ENCODE data around the gene CYP19A1. TPM values are rescaled to one million over a fixed set of nuclear protein-coding genes. Genes with fewer than 3 reads are reported as not detected.

The CYP19A1 gene
- total and polyA plus RNA-seq, 9 of the 15 experiments (the other 6 are each of a cell fraction or from before 2014, with no cell fraction given), result 0.16 to 0.63 (median 0.47) TPM; not detected in 3

- FAIRE-seq, result no peak
- no peak for ATAC-seq
- H3K4me3 ChIP-seq, result no peak overlapping the region
- TF ChIP-seq CSDE1 (IDR thresholded peaks at IDR 0.05) (no peak), U2AF2 (optimal IDR thresholded peaks at IDR 0.05; ENCODE audit: low read depth, low read length) (no peak), ARHGAP35 (IDR thresholded peaks at IDR 0.05; ENCODE audit: partially characterized antibody) (no peak), ZNF584 (CRISPR knock-in tag; IDR thresholded peaks at IDR 0.05; ENCODE audit: low read depth) (no peak), ZNF277 (CRISPR knock-in tag; IDR thresholded peaks at IDR 0.05; ENCODE audit: borderline replicate concordance) (no peak), TAF1 (IDR thresholded peaks at IDR 0.05; ENCODE audit: control insufficient read depth, extremely low read depth, insufficient read depth, low read length, severe bottlenecking) (no peak), ETS2 (tag; IDR thresholded peaks at IDR 0.05; ENCODE audit: borderline replicate concordance, poor library complexity, severe bottlenecking) (no peak)
- TF ChIP-seq, protein P1, sequence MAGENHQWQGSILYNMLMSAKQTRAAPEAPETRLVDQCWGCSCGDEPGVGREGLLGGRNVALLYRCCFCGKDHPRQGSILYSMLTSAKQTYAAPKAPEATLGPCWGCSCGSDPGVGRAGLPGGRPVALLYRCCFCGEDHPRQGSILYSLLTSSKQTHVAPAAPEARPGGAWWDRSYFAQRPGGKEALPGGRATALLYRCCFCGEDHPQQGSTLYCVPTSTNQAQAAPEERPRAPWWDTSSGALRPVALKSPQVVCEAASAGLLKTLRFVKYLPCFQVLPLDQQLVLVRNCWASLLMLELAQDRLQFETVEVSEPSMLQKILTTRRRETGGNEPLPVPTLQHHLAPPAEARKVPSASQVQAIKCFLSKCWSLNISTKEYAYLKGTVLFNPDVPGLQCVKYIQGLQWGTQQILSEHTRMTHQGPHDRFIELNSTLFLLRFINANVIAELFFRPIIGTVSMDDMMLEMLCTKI (IDR thresholded peaks at IDR 0.05; ENCODE audit: partially characterized antibody), result no peak
- no peak overlapping the region for H2AFZ ChIP-seq (ENCODE audit: low read depth, low read length)
- ChIA-PET CTCF (ENCODE audit: low intra/inter-chr PET ratio) (no interaction called here), POLR2A (no interaction called here)
- WGBS (ENCODE audit: insufficient coverage, low coverage, missing lambda C conversion rate), result 0% methylated on average over 4 of the region's 4 CpGs
- DNase-seq (ENCODE audit: extremely low read depth in 1 of 4, low spot score in 3 of 4), result no peak
- no peaks in the 10 kb centered on the region for H3K36me3 ChIP-seq (ENCODE audit: control insufficient read depth, insufficient read depth, low read length)
- H3K27ac ChIP-seq (ENCODE audit: extremely low read depth, low read depth, low read length), result no peak overlapping the region
- H3K4me2 ChIP-seq (ENCODE audit: insufficient read depth, low read length), result no peak overlapping the region
- in situ Hi-C loops (cut with MboI) (no loop called here), intact Hi-C loops (cut with micrococcal nuclease) (loop anchor here (5.0 kb wide), 1 partner anchor 43 kb away; no protein-coding TSS in a partner anchor)
- H3K79me2 ChIP-seq (ENCODE audit: control insufficient read depth, insufficient read depth, low read length), result no peaks in the 10 kb centered on the region
- H4K20me1 ChIP-seq (replicated peaks; ENCODE audit: control insufficient read depth, insufficient read depth, low read length), result peaks cover 4% of the 10 kb centered on the region; the same call in 1 of the 2 replicates
- no peak overlapping the region for H3K9ac ChIP-seq (ENCODE audit: insufficient read depth in 1 of 2, low read depth in 2 of 2, low read length in 2 of 2)
- H3K4me1 ChIP-seq (replicated peaks in 1 of 2; ENCODE audit: control insufficient read depth in 2 of 2, insufficient read depth in 2 of 2, low read length in 2 of 2), result no peaks in the 10 kb centered on the region
- H3K27me3 ChIP-seq (ENCODE audit: control insufficient read depth in 2 of 2, insufficient read depth in 2 of 2, low read length in 2 of 2), result peaks cover 13 to 14% of the 10 kb centered on the region in 2 experiments; a peak in 4 of 5 replicates
- H3K9me1 ChIP-seq (ENCODE audit: control insufficient read depth, insufficient read depth, low read length), result no peaks in the 10 kb centered on the region
- no TSS peak for BruUV-seq (replicated peaks)
- no peaks in the 10 kb centered on the region for H3K9me3 ChIP-seq (replicated peaks; ENCODE audit: control insufficient read depth, insufficient read depth, low read depth, low read length)
Observed at GRCh38 chr15:51274956-51275355, 63.4 kb downstream of the CYP19A1 start.

Data from K562 (cell line).